ENCODE results near the gene FBRSL1.
A peak's percentile ranks its signal among the peaks of the same experiment; 100 is the strongest.

The FBRSL1 gene

DNA sequence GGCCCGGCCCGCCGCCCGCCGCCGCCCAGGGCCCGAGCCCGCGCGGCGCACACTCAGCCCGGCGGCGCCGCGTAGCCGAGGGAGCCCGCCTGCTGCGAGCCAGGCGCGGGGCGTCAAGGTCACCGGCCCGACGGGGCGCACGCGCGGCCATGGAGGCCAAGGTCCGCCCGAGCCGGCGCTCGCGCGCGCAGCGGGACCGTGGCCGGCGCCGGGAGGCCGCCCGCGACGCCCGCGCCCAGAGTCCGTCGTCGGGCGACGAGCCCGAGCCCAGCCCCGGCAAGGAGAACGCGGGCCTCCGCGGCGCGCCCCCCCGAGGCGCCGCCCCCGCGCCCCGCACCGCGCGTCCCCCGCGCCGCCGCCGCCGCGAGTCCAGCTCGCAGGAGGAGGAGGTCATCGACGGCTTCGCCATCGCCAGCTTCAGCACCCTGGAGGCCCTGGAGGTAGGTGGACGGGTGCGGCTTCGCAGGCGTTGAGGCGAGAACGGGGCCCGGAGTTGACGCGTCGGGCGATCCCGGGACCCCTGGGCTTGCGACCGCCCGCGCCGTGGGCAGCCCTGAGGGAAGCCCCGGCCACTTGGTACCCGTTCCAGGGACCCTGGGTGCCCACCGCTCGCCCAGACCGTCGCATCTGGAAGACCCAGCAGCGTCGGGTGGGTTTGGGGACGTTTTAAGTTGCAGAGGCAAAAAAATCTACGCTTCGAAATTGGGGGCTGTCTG, 629 bp downstream of the FBRSL1 start:
- H3K36me3 Mint-ChIP-seq (ENCODE audit: low read depth): no peaks in the 10 kb centered on the region
- H3K9me3 Mint-ChIP-seq: no peaks in the 10 kb centered on the region
- TF ChIP-seq, protein P1, sequence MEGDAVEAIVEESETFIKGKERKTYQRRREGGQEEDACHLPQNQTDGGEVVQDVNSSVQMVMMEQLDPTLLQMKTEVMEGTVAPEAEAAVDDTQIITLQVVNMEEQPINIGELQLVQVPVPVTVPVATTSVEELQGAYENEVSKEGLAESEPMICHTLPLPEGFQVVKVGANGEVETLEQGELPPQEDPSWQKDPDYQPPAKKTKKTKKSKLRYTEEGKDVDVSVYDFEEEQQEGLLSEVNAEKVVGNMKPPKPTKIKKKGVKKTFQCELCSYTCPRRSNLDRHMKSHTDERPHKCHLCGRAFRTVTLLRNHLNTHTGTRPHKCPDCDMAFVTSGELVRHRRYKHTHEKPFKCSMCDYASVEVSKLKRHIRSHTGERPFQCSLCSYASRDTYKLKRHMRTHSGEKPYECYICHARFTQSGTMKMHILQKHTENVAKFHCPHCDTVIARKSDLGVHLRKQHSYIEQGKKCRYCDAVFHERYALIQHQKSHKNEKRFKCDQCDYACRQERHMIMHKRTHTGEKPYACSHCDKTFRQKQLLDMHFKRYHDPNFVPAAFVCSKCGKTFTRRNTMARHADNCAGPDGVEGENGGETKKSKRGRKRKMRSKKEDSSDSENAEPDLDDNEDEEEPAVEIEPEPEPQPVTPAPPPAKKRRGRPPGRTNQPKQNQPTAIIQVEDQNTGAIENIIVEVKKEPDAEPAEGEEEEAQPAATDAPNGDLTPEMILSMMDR (IDR thresholded peaks at IDR 0.05; ENCODE audit: unreplicated experiment in 3 of 3): no peak
- H3K27ac Mint-ChIP-seq: peak overlapping the region; percentile 55 to 84 (median 69)
- H3K4me3 Mint-ChIP-seq: peak overlapping the region; percentile 70 to 80 (median 79)
- H3K4me1 Mint-ChIP-seq: peaks cover 32% of the 10 kb centered on the region
- peaks cover 20% of the 10 kb centered on the region for H3K27me3 Mint-ChIP-seq (ENCODE audit: low read depth)

- Mint-ChIP-seq H3K4me1 (peaks cover 34% of the 10 kb centered on the region), H3K27me3 (ENCODE audit: low read depth) (peaks cover 14% of the 10 kb centered on the region), H3K36me3 (ENCODE audit: low read depth) (no peaks in the 10 kb centered on the region), H3K27ac (peak overlapping the region; percentile 55 to 84 (median 69)), H3K4me3 (peak overlapping the region; percentile 70 to 80 (median 79)), H3K9me3 (no peaks in the 10 kb centered on the region)
- TF ChIP-seq, protein P1 (IDR thresholded peaks at IDR 0.05; ENCODE audit: unreplicated experiment in 3 of 3): no peak
Measured at GRCh38 chr12:132491138-132491663, 1.2 kb downstream of the FBRSL1 start.

- Mint-ChIP-seq H3K4me1 (peaks cover 40% of the 10 kb centered on the region), H3K4me3 (peak overlapping the region; percentile 70 to 80 (median 79)), H3K27me3 (ENCODE audit: low read depth) (peaks cover 10% of the 10 kb centered on the region), H3K27ac (peak overlapping the region in 2 of 3 experiments; percentile 1 to 7), H3K9me3 (no peaks in the 10 kb centered on the region), H3K36me3 (ENCODE audit: low read depth) (no peaks in the 10 kb centered on the region)
- TF ChIP-seq, protein P1 (IDR thresholded peaks at IDR 0.05; ENCODE audit: unreplicated experiment in 3 of 3): no peak
Measured at GRCh38 chr12:132491761-132492378, 1.9 kb downstream of the FBRSL1 start.

DNA sequence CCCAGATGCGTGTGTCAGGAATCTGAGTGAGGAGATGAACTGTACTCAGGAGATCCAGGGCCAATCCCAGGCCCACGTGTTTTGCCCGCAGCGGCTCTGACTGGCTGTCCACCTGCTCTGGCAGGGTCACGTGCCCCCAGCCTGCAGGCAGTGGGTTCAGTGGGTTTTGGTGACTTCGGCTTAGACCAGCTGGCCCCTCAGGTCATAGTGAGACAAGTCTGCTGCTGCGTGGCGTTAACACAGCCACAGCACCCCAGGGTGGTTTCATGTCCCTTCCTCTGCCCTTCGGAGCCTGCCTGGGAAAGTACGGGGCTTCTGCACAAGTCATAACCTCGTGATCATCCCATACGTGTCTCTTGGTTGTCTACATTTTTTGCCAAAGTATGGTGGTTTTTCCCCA, 2.6 kb downstream of the FBRSL1 start:
- Mint-ChIP-seq H3K9me3 (no peaks in the 10 kb centered on the region), H3K27ac (peak overlapping the region in 2 of 3 experiments; percentile 1 to 7), H3K4me1 (peaks cover 43% of the 10 kb centered on the region), H3K27me3 (ENCODE audit: low read depth) (peaks cover 7% of the 10 kb centered on the region), H3K4me3 (peak overlapping the region; percentile 70 to 80 (median 79)), H3K36me3 (ENCODE audit: low read depth) (no peaks in the 10 kb centered on the region)
- TF ChIP-seq, protein P1 (IDR thresholded peaks at IDR 0.05; ENCODE audit: unreplicated experiment in 3 of 3): no peak

GRCh38 chr12:132492951-132493350, 3.0 kb downstream of the FBRSL1 start:
- Mint-ChIP-seq H3K27me3 (ENCODE audit: low read depth) (peaks cover 4% of the 10 kb centered on the region), H3K9me3 (no peaks in the 10 kb centered on the region), H3K27ac (no peak overlapping the region), H3K36me3 (ENCODE audit: low read depth) (no peaks in the 10 kb centered on the region), H3K4me3 (peak overlapping the region; percentile 70 to 80 (median 79)), H3K4me1 (peaks cover 43% of the 10 kb centered on the region)
- TF ChIP-seq, protein P1 (IDR thresholded peaks at IDR 0.05; ENCODE audit: unreplicated experiment in 3 of 3): no peak
